Mucosa of rectum (tissue), 2 donors: ENCODE results near the gene TEX51.

ENCODE experiments used
- H3K27ac ChIP-seq, 2 donors: one replicate each; pipeline ENCODE4 v1.7.0; 2013; ENCODE audit warnings: inconsistent platforms in 2 of 2, low read depth in 2 of 2, low read length in 2 of 2
- H3K27me3 ChIP-seq, 2 donors: one replicate each; pipeline ENCODE4 v1.7.0; 2013; ENCODE audit warnings: low read length in 2 of 2; ENCODE audit not compliant: control insufficient read depth in 2 of 2, insufficient read depth in 2 of 2
- H3K36me3 ChIP-seq, 2 donors: one replicate each; pipeline ENCODE4 v1.7.0; 2013; ENCODE audit warnings: low read length in 2 of 2; ENCODE audit not compliant: control insufficient read depth in 2 of 2, insufficient read depth in 2 of 2
- H3K4me1 ChIP-seq, 2 donors: one replicate each; pipeline ENCODE4 v1.7.0; 2013; ENCODE audit warnings: low read length in 2 of 2, mild to moderate bottlenecking in 1 of 2; ENCODE audit not compliant: control insufficient read depth in 2 of 2, insufficient read depth in 2 of 2
- H3K4me3 ChIP-seq, 2 donors: one replicate each; pipeline ENCODE4 v1.7.0; 2013; ENCODE audit warnings: low read length in 2 of 2
- H3K9ac ChIP-seq, 2 donors: one replicate each; pipeline ENCODE4 v1.7.0; 2013; ENCODE audit warnings: low read length in 2 of 2, low read depth in 1 of 2, mild to moderate bottlenecking in 1 of 2
- H3K9me3 ChIP-seq, 2 donors: one replicate each; pipeline ENCODE4 v1.7.0; 2013; ENCODE audit warnings: low read length in 2 of 2; ENCODE audit not compliant: control insufficient read depth in 2 of 2
- donor health status: healthy.
- donor health status: Normal muscosa, but diverticular disease.

TEX51 gene

DNA sequence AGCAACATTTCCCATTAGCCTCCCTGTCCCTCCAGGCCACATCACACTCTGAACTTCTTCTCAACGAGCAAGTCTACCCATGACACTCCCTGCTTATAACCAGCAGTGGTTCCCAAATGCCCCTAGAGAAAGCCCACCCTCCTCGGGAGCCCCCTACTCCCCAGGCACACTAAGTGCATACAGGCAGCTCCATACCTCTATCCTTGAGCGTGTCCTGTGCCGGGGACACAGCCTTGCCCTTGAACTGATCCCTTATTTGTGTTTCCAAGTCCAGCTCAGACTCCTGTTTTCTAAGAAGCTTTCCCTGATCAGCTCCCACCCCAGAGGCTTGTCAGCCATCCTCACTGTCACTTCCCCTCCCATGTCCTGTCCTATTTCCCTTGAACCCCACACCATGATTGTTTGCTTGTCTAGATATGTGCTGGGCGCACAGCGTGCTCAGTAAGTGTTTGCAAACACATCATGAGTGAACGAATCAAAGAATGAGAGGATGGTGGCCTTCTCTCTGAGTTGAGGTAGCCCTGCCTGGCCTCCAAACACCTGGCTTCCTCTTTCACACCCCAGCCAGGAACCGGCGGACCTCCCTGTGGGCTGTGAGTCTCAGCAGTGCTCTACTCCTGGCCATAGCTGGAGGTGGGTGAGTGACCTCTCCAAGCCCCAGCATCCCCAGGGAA lies 2.1 kb downstream of the TEX51 start:
- H3K9ac ChIP-seq, result no peak overlapping the region
- no peak overlapping the region for H3K4me3 ChIP-seq
- no peaks in the 10 kb centered on the region for H3K9me3 ChIP-seq
- H3K27ac ChIP-seq, result no peak overlapping the region
- H3K36me3 ChIP-seq, result no peaks in the 10 kb centered on the region
- no peaks in the 10 kb centered on the region for H3K4me1 ChIP-seq
- H3K27me3 ChIP-seq, result no peaks in the 10 kb centered on the region

DNA sequence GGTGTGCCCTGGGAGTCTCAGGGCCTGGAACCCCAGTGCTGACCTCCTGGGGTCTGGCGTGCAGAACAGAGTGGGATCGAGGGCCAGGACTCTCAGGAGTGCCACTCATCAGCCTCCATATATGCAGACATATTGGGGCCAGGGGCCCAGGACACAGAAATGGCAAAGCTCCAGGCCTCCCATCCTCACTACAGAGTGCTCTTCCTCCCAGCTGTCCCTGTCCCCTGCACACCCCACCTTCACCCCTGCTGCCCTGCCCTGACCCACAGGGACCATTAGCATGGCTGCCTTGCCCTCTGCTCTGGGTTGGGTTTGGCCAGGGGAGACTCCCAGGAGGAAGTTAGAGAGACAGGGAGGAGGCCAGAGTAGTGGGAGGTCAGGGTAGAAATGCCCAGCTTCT lies 2.8 kb downstream of the TEX51 start:
- Histone ChIP-seq H3K36me3 (no peaks in the 10 kb centered on the region), H3K9ac (no peak overlapping the region), H3K4me3 (no peak overlapping the region), H3K9me3 (no peaks in the 10 kb centered on the region), H3K27ac (no peak overlapping the region), H3K27me3 (no peaks in the 10 kb centered on the region), H3K4me1 (no peaks in the 10 kb centered on the region)

DNA sequence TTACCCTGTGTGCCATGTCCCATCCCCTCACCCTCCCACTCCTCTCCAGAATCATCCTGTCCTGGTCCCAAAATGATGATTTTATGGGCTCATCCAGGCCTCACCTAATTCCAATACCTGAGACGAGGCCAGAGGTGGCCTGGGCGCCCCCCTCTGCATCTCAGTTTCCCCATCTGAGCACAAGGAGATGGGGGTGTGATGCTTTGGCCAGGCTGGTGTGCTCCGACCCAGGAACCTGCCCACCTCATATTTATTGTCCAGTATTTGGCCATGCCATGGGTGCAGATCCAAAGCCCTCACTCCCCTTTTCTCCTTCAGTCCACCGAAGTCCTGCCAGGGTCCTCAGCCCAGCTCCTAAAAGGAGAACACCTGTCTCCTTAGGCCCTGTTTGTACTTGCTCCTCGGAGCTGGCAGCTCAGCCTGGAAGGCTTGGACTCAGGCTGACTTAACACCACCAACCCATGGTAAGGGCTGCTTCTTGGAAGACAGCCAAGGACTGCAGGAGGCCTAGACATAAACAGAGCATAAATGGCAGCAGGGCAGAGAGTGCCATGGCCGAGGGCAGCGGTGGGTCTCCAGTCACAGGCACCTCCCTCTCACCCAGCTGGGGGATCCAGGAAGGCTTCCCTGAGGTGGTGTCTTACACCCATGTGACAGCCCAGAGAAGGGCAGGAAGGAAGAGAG lies 3.6 kb downstream of the TEX51 start:
- Histone ChIP-seq H3K9me3 (no peaks in the 10 kb centered on the region), H3K4me3 (no peak overlapping the region), H3K4me1 (no peaks in the 10 kb centered on the region), H3K9ac (no peak overlapping the region), H3K36me3 (no peaks in the 10 kb centered on the region), H3K27ac (no peak overlapping the region), H3K27me3 (no peaks in the 10 kb centered on the region)

- H3K36me3 ChIP-seq, result no peaks in the 10 kb centered on the region
- H3K27ac ChIP-seq, result no peak overlapping the region
- no peaks in the 10 kb centered on the region for H3K4me1 ChIP-seq
- H3K9me3 ChIP-seq, result no peaks in the 10 kb centered on the region
- no peaks in the 10 kb centered on the region for H3K27me3 ChIP-seq
- no peak overlapping the region for H3K9ac ChIP-seq
- H3K4me3 ChIP-seq, result no peak overlapping the region
Measured at GRCh38 chr2:126902859-126903258, 4.2 kb downstream of the TEX51 start.

GRCh38 chr2:126905991-126906390 lies 7.3 kb downstream of the TEX51 start:
- no peak overlapping the region for H3K4me3 ChIP-seq
- H3K36me3 ChIP-seq, result no peaks in the 10 kb centered on the region
- H3K9me3 ChIP-seq, result no peaks in the 10 kb centered on the region
- no peaks in the 10 kb centered on the region for H3K4me1 ChIP-seq
- peaks cover 0 to 2% of the 10 kb centered on the region in 2 donors for H3K27me3 ChIP-seq
- no peak overlapping the region for H3K9ac ChIP-seq
- H3K27ac ChIP-seq, result no peak overlapping the region

GRCh38 chr2:126906781-126907180 lies 8.1 kb downstream of the TEX51 start:
- Histone ChIP-seq H3K9ac (no peak overlapping the region), H3K27me3 (peaks cover 0 to 2% of the 10 kb centered on the region in 2 donors), H3K36me3 (no peaks in the 10 kb centered on the region), H3K9me3 (no peaks in the 10 kb centered on the region), H3K27ac (no peak overlapping the region), H3K4me3 (no peak overlapping the region), H3K4me1 (no peaks in the 10 kb centered on the region)

- H3K9ac ChIP-seq, result no peak overlapping the region
- H3K27ac ChIP-seq, result no peak overlapping the region
- no peaks in the 10 kb centered on the region for H3K4me1 ChIP-seq
- H3K36me3 ChIP-seq, result no peaks in the 10 kb centered on the region
- H3K9me3 ChIP-seq, result no peaks in the 10 kb centered on the region
- H3K27me3 ChIP-seq, result peaks cover 0 to 2% of the 10 kb centered on the region in 2 donors
- no peak overlapping the region for H3K4me3 ChIP-seq
Measured at GRCh38 chr2:126907671-126908070, 9.0 kb downstream of the TEX51 start.

- no peaks in the 10 kb centered on the region for H3K36me3 ChIP-seq
Measured at GRCh38 chr2:126908721-126909177, 10.1 kb downstream of the TEX51 start.

DNA sequence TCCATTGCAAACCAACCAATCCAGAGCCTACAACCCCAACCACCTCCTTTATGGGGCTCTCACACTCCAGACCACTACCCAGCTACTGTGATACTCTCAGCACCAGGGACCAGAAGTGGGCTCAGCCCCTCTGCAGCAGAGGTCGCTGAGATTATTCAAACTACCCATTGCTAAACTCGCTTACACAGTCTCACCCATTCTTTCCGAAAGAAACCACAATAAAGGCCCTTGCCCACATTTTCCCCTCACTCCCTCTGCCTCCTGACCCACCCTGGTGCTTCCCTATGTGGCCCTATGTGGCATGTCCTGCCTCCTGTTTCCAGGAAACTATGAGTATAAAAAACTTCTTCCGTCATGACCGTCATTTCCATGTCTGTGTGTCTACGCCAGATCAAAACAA lies 10.7 kb downstream of the TEX51 start:
- no peaks in the 10 kb centered on the region for H3K4me1 ChIP-seq
- H3K4me3 ChIP-seq, result no peak overlapping the region
- H3K27ac ChIP-seq, result no peak overlapping the region
- H3K9me3 ChIP-seq, result no peaks in the 10 kb centered on the region
- H3K27me3 ChIP-seq, result peaks cover 0 to 2% of the 10 kb centered on the region in 2 donors
- no peak overlapping the region for H3K9ac ChIP-seq
- no peaks in the 10 kb centered on the region for H3K36me3 ChIP-seq

More at GRCh38 chr2:126908721-126909177, 10.1 kb downstream of the TEX51 start:
- Histone ChIP-seq H3K4me3 (no peak overlapping the region), H3K9me3 (no peaks in the 10 kb centered on the region), H3K27me3 (peaks cover 0 to 2% of the 10 kb centered on the region in 2 donors), H3K4me1 (no peaks in the 10 kb centered on the region), H3K27ac (no peak overlapping the region), H3K9ac (no peak overlapping the region)

GRCh38 chr2:126909781-126910180 lies 11.1 kb downstream of the TEX51 start:
- peaks cover 0 to 2% of the 10 kb centered on the region in 2 donors for H3K27me3 ChIP-seq
- no peaks in the 10 kb centered on the region for H3K4me1 ChIP-seq
- no peaks in the 10 kb centered on the region for H3K9me3 ChIP-seq
- no peak overlapping the region for H3K4me3 ChIP-seq
- no peak overlapping the region for H3K27ac ChIP-seq
- no peaks in the 10 kb centered on the region for H3K36me3 ChIP-seq
- H3K9ac ChIP-seq, result no peak overlapping the region
